Heart right ventricle (tissue), 16 donors: ENCODE results near the gene NMBR. TPM values are rescaled to one million over a fixed set of nuclear protein-coding genes. Genes with fewer than 3 reads are reported as not detected.
"Not testable (repeated sequence)": the region's sequence is repeated elsewhere in the genome, so short reads cannot be mapped to it uniquely, and the experiment has no call there.

ENCODE experiments used
- ATAC-seq, 8 donors: fragments of 200-7000 bp; cut with Tn5 transposase; one replicate each; pipeline ENCODE4 v1.9.1; 2020; ENCODE audit warnings: mild to moderate bottlenecking in 8 of 8, moderate library complexity in 8 of 8, moderate number of reproducible peaks in 1 of 8
- DNase-seq, 2 donors: peaks; one replicate each; pipeline ENCODE4 v3.0.0-alpha.2; 2020
- H3K27ac ChIP-seq, 10 donors: fragments of 200-600 bp; sonication (generic) in 2 of 10; one replicate each; pipeline versions ENCODE4 v1.5.0 to v1.8.0; 2020 to 2022; ENCODE audit warnings: mild to moderate bottlenecking in 3 of 10
- H3K27me3 ChIP-seq, 7 donors: fragments of 200-600 bp; one replicate each; pipeline ENCODE4 v1.8.0; 2021 to 2022; ENCODE audit warnings: mild to moderate bottlenecking in 2 of 7
- H3K36me3 ChIP-seq, 9 donors: fragments of 200-600 bp; sonication (generic) in 1 of 9; one replicate each; pipeline versions ENCODE4 v1.5.0 to v1.8.0; 2020 to 2022; ENCODE audit warnings: mild to moderate bottlenecking in 2 of 9
- H3K4me1 ChIP-seq, 9 donors: fragments of 200-600 bp; sonication (generic) in 1 of 9; one replicate each; pipeline versions ENCODE4 v1.5.0 to v1.8.0; 2020 to 2022; ENCODE audit warnings: mild to moderate bottlenecking in 4 of 9
- H3K4me3 ChIP-seq, 10 donors: fragments of 200-600 bp; sonication (generic) in 2 of 10; one replicate each; pipeline versions ENCODE4 v1.5.0 to v1.8.0; 2020 to 2022; ENCODE audit warnings: mild to moderate bottlenecking in 7 of 10, moderate library complexity in 2 of 10
- H3K9me3 ChIP-seq, 11 donors: fragments of 200-600 bp in 10 of 11; sonication (generic) in 2 of 11; one replicate each; pipeline versions ENCODE4 v1.5.0 to v1.8.0; 2013 to 2022; ENCODE audit warnings: mild to moderate bottlenecking in 2 of 11, control low read depth in 1 of 11, moderate library complexity in 1 of 11
- CTCF ChIP-seq, 9 donors: fragments of 200-600 bp; sonication (generic) in 2 of 9; IDR thresholded peaks; one replicate each; pipeline versions ENCODE4 v1.5.0 to v1.8.0; 2021 to 2022; ENCODE audit warnings: antibody characterized with exemption in 9 of 9, mild to moderate bottlenecking in 5 of 9, moderate library complexity in 1 of 9
- WGBS, 2 donors: extraction: QIAGEN DNeasy Blood & Tissue Kit; methylation state at CpG; one replicate each; pipeline ENCODE4 v1.1.7; 2013; ENCODE audit warnings: inconsistent platforms in 1 of 2; 5-methylcytosine and 5-hydroxymethylcytosine counted together
- intact Hi-C, 10 donors: fragments of 100-400 bp; cut with DNase I; formaldehyde crosslinking; loops; one replicate each; pipeline versions ENCODE4 v1.11.1 to v1.14.2; 2022
- polyA plus RNA-seq, 2 donors: library from polyadenylated mRNA; stranded (reverse); fragments of 200-250 nt; gene quantifications; one replicate each; pipeline ENCODE4 v1.2.3, GENCODE V29; 2013
- total RNA-seq, 10 donors: library from RNA; stranded (reverse); fragmentation: NEBNext Ultra II Directional in 3 of 10; extraction: Animal tissue kit (Norgen Biotek cat#: 25700) in 3 of 10; gene quantifications; one replicate each; pipeline versions ENCODE4 v1.2.1 to v1.2.4, GENCODE V29; 2021 to 2023
- donor health status: Arrhythmogenic right ventricular cardiomyopathy.
- donor health status: ischemic (EF 13 %, LVEDD 7.1; RV severe dilation, severe dysfunction).
- donor health status: healthy with polysubstance abuse.
- donor health status: DM: no; HTN: yes; CAD: no.
- donor health status: DM: no; HTN: no; CAD: no.
- donor health status: ischemic (EF 25% LVEDD 6.9; RV normal size, moderate dysfunction).
- donor health status: ischemic (EF 25% LVEDD 5.7; RV mildly dilated, moderate dysfunction).
- donor health status: healthy.
- donor health status: DM: yes; HTN: yes; CAD: no.
- donor health status: Ischemic cardiomyopathy.
- donor health status: ischemic (EF 35%, LVEDD 5.7; RV mildly dilated, moderate dysfunction).
- donor health status: nonischemic (EF 11% LVEDD 7.7; RV severe dilation, severe dysfunction).
- donor health status: DM: yes; HTN: yes; CAD: no.
- donor health status: PGD.
- donor health status: ischemic (EF 29% LVEDD 5.4; RV normal size, mild dysfunction).
- donor health status: nonischemic (EF 23%, LVEDD 6.1; RV moderate dilation, normal function).

The NMBR gene
- total and polyA plus RNA-seq, 12 donors, result not detected

- DNase-seq (no peak), ATAC-seq (no peak)
- Histone ChIP-seq H3K27me3 (no peaks in the 10 kb centered on the region), H3K4me3 (no peak overlapping the region), H3K9me3 (peaks cover 0 to 11% (median 0%) of the 10 kb centered on the region in 11 donors), H3K27ac (no peak overlapping the region), H3K4me1 (no peaks in the 10 kb centered on the region), H3K36me3 (no peaks in the 10 kb centered on the region)
- intact Hi-C loops, result no loop called here
- 90 to 93% methylated on average over 3 of the region's 3 CpGs for WGBS, 2 donors
- no peak for TF ChIP-seq CTCF (IDR thresholded peaks at IDR 0.05)
Measured at GRCh38 chr6:142028527-142028926, 118.4 kb downstream of the NMBR start.

GRCh38 chr6:142027804-142028203, 119.1 kb downstream of the NMBR start:
- intact Hi-C loops, H3K27me3 ChIP-seq, ATAC-seq, H3K36me3 ChIP-seq, H3K27ac ChIP-seq, DNase-seq, H3K4me1 ChIP-seq, H3K4me3 ChIP-seq: not testable (repeated sequence)
- peaks cover 0 to 11% (median 0%) of the 10 kb centered on the region in 11 donors for H3K9me3 ChIP-seq
- 79 to 80% methylated on average over 3 of the region's 3 CpGs for WGBS, 2 donors

GRCh38 chr6:142027074-142027473, 119.8 kb downstream of the NMBR start:
- intact Hi-C loops, result no loop called here
- no peak overlapping the region for H3K4me3 ChIP-seq
- 71 to 79% methylated on average over 3 of the region's 3 CpGs for WGBS, 2 donors
- no peak for TF ChIP-seq CTCF (IDR thresholded peaks at IDR 0.05)
- no peak overlapping the region for H3K27ac ChIP-seq
- H3K9me3 ChIP-seq, result peaks cover 0 to 11% (median 0%) of the 10 kb centered on the region in 11 donors
- no peak for ATAC-seq
- H3K27me3 ChIP-seq, result no peaks in the 10 kb centered on the region
- H3K4me1 ChIP-seq, result no peaks in the 10 kb centered on the region
- H3K36me3 ChIP-seq, result no peaks in the 10 kb centered on the region
- no peak for DNase-seq

GRCh38 chr6:142026471-142026870, 120.5 kb downstream of the NMBR start:
- Histone ChIP-seq H3K36me3 (no peaks in the 10 kb centered on the region), H3K4me1 (no peaks in the 10 kb centered on the region), H3K9me3 (peaks cover 0 to 11% (median 0%) of the 10 kb centered on the region in 11 donors), H3K27ac (no peak overlapping the region), H3K27me3 (no peaks in the 10 kb centered on the region), H3K4me3 (no peak overlapping the region)
- no peak for TF ChIP-seq CTCF (IDR thresholded peaks at IDR 0.05)
- no peak for DNase-seq
- no peak for ATAC-seq
- intact Hi-C loops, result no loop called here

Other genes starting within 250 kb of the NMBR start
- not detected for gene GJE1, start 14.2 kb downstream of the NMBR start, total RNA-seq
- gene GJE1, start 14.2 kb downstream of the NMBR start, polyA plus RNA-seq, result not detected
- 10 to 100 TPM; 33.3 to 42.6 (median 37.8) TPM for gene VTA1, start 141 bp upstream of the NMBR start, total RNA-seq
- 10 to 100 TPM; 10.5 to 35.1 TPM for gene VTA1, start 141 bp upstream of the NMBR start, polyA plus RNA-seq
- 1 to 10 TPM; 1.6 to 5.9 (median 3.3) TPM for gene ADGRG6, start 154.9 kb upstream of the NMBR start, total RNA-seq
- 1 to 10 TPM in 1 of 2 donors, under 1 TPM in 1; 0.93 to 1.1 TPM for gene ADGRG6, start 154.9 kb upstream of the NMBR start, polyA plus RNA-seq